CD4-positive, alpha-beta T cell treated with Interleukin-2 at 100 ng/mL for 4 hours (primary cell): ENCODE measurements around the gene TP73.
A peak's percentile ranks its signal among the peaks of the same experiment; 100 is the strongest.

Source experiments
- DNase-seq: peaks from one replicate; pipeline ENCODE4 v3.0.0-alpha.2; 2020; ENCODE audit warnings: low spot score

The TP73 gene

DNA sequence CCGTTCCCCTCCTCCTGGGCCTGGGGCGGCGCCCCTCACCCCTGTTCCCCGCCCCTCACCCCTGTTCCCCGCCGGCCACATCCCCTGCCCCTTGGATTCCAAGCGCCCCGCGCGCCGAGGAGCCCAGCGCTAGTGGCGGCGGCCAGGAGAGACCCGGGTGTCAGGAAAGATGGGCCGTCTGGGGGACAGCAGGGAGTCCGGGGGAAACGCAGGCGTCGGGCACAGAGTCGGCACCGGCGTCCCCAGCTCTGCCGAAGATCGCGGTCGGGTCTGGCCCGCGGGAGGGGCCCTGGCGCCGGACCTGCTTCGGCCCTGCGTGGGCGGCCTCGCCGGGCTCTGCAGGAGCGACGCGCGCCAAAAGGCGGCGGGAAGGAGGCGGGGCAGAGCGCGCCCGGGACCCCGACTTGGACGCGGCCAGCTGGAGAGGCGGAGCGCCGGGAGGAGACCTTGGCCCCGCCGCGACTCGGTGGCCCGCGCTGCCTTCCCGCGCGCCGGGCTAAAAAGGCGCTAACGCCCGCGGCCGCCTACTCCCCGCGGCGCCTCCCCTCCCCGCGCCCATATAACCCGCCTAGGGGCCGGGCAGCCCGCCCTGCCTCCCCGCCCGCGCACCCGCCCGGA, at the start of gene TP73:
TSS of gene TP73 (plus strand) at position 587 of the 618 bp plus-strand sequence. CDS start 29,850 bp downstream, outside the sequence.
- DNase-seq, result no peak

GRCh38 chr1:3603156-3603555, 49.2 kb upstream of the TP73 start:
- no peak for DNase-seq

DNA sequence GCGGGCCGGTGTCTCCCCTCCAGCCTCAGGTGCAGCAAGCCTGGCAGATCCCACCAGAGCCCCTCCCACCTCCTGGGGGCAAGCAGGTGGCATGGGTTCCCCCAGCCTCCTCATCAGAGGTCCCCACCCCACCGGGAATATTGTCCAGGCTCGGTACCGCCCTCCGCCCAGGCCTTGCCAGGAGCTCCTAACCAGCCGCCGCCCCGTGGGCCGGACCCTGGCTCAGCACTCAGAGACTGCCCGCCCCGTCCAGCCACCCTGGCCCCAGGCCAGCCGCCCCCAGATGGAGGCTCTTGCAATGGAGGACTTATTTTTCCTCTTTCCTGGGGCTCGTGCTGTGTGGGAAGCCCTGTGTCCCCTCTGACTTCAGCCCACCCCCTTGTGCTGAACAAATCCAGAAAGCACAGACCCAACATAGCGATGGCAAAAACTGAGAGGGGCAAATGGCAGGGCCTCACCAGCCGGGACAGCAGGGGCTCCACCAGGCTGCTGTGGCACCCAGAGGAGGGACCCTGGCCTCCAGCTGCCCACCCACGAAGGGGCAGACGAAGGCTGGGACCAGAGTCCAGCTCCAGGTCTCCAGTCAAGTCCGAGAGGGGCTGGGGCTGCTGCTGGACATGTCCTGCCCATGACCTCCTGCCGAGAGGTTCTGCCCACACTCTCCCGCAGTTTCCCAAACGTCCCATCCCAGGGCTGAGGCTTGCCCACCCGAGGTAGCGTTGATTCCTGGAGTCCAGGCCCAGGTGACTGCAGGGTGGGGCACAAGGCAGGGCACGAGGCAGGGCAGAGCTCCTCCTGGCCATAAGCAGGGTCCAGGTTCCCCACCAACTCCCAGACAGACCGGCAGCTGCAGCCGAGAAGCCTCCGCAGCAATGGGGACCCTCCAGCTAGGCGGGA, 48.5 kb upstream of the TP73 start:
- no peak for DNase-seq

DNA sequence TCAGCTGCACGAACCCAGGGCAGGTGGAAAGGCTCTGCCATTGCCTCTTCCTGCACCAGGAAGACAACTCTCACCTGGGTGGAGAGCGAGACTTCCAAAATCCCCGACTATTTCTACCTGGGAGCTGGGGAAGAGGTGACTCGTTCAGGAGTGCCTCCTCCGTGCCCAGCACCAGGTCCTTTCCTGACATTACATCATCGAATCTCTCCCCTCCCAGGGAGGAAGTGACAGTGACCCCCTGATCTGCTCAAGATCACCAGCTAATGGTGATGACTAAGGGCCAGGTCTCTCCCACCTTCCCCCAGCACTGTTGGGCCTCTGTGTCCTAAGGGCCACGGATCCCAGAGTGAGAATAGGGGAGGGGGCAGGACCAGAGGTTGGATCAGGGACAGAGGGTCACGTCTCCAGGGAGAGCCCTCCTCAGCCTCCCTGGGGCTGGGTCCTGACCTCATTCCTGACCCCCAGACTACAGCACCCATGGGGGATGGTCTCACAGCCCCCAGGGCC, 47.8 kb upstream of the TP73 start:
- DNase-seq, result no peak

GRCh38 chr1:3604997-3605823, 47.1 kb upstream of the TP73 start:
- DNase-seq, result no peak

DNA sequence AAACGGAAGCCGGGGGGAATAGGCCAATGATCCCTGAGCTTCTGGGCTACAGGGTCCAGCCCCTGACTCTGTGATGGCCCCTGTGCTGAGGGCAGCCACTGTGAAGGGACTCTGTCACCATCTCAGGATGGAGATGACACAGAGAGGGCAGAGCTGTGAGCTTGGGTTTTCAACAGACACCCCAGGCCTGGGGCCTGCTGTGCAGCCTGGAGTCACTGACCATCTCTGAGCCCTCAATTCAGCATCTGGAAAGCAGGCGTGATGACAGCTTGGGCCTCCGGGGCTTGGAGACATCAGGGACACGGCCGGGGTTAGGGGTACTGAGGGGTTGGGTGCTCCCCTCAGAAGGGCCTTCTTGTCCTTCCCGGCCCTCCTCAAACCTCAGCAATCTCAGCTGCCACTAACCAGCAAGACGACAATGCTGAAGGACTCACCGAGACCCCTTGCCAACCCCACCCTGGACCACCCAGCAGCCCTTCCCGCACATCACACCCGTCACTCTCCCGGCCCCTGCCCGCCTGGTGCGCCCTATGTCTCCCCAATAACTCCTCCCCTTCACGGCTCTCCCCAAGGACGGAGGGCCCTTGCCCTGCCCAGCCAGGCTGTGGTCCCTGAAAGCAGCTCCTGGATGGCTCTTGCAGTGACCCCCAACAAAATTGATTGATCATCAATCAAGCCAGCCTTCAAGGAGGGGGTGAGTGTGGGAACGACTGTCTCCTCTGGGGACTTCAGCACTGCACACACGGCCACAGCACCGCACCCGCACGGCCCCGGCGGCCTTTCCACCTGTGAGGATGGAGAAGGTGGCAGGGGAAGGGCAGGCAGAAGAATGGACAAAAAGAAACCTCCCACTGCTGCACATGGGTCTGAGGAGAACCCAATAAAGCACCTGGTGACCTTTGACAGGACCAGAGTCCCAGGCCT, 45.3 kb upstream of the TP73 start:
- DNase-seq, result no peak

- DNase-seq, result no peak
Measured at GRCh38 chr1:3607703-3608065, 44.6 kb upstream of the TP73 start.

- DNase-seq, result no peak
Measured at GRCh38 chr1:3608154-3608553, 44.2 kb upstream of the TP73 start.

GRCh38 chr1:3609016-3609768, 43.1 kb upstream of the TP73 start:
- no peak for DNase-seq

GRCh38 chr1:3609769-3610526, 42.4 kb upstream of the TP73 start:
- DNase-seq, result no peak

DNA sequence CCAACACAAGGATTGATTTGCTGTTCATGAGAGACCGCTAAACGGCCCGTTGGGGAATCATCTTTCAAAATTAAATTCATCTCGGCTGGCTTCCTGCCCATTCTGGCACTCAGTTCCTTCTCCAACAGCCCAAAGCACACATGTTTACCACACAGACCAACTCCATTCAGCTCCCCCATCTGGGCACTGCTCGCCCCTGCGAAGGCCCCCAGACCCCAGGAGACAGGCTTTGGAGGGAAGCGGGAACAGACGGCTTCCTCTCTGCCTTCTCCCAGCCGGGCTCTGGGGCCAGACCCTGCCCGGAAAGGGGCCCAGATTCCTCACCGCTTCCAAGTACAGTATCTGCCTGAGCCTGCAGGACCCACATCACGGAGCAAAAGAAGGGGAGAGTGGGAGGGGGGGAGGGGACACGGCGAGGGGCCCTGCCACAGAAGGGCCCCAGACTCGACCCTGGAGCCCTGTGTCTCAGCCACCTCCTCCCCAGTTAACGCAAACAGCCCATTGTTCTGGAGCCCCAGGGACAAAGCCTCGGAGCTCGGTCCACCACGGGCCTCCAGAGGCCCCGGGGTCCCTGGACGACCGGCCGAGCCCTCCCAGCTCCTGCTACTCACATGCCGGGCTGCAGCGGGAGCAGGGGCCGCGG, 41.7 kb upstream of the TP73 start:
- DNase-seq, result no peak

DNA sequence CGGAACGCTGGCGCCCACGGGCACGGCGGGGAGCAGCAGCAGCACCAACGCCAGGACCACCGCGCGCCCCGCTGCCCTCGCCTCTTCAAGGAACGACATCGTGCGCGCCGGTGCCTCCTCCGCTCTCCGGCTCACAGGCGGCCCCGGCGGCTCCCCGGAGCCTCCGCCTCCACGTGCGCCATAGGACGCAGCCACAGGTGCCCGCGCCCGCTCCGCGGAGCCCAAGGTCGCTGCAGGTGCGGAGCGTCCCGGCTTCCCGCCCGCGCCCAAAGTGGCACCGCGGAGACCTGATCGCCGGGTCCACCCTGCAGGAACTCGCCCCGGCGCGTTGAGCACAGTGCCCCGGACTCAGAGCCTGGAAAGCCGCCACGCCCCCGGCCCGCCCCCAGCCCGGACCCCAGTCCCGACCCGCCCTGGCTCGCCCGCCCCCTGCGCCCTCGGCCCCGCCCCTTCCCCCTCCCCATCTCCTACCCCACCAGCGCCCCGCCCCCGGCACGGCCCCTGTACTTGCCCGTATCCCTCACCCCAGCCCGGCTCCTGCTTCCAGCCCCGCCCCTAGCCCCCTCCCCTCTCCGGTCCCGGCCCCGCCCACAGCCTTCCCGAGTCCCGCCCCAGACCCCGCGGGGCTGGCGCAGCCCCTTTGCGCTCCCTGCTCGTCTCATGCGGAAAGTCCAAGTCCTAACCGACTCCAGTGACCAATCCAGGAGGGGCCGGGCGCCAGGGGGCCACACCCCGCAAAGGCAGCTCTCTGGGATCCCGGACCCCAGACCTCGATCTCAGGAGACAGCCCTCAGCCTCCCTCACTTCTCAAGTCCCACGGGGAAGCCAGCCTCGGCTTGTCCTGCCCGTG, 40.9 kb upstream of the TP73 start, which contains the start of gene MEGF6:
TSS of gene MEGF6 (minus strand) at position 339 of the 850 bp plus-strand sequence. CDS start at position 99, 240 bp downstream.
- peak; percentile 56 for DNase-seq

DNA sequence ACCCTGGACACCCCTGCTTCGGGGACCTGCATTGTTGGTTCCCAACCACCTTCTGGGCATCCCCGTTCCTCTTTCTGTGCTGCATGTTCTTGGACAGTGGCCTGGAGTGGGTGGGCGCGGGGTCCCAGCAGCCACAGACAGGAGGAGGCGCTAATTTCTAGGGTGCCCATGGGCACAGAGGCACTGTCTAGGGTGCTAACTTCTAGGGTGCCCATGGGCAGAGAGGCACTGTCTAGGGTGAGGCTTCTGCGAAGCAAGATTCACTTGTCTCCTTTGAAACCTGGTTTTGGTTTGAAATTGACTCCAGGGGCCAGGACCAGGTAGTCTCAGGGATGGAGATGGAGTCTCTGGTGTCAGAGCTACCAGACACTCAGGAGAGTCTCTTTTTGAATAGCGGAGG, 40.2 kb upstream of the TP73 start:
- DNase-seq, result no peak

DNA sequence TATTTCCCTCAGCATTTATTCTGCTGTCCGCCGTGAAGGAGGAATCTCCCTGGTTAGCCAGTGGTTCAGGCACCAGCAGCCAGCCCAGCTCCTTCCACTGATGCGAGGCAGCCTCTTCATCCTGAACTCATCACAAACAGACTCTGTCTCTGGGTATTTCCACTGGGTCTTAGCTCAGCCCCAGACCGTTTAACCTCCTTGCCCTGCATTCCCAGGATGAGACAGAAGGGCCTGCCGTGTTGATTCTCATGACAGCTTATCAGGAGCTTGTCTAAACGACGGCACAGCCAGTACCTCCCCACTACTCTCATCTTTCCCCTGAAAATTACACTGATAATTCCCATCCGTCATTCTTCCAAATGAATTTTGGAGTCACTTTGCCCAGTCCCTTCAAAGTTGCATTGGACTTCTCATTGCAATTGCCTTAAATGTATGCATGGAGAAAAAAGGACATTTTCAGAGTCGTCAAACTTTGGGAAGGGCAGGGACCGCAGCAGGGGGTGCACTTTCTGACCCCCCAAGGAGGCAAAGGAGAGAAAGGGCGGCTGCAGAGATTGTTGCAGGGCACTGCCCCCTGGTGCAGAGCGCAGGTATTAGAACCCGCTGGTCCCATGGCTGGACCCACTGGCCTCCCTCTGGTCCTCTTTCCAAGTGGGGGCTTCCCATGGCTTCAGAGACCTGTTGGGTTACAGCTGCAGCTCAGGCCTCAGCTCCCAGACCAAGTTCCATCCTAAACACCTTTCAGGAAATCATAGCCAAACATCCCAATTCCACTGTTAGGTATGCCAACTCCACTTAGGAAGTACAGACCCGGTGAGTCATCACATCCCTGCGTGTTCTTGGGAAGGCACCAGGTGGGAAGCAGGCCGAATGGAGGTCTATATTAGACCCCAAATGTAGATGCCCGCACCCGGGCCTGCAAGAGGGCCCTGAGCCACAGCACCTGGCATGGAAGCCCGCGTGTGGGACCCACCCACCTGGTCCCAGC, 37.3 kb upstream of the TP73 start:
- no peak for DNase-seq

GRCh38 chr1:3616861-3617260, 35.5 kb upstream of the TP73 start:
- DNase-seq, result no peak

DNA sequence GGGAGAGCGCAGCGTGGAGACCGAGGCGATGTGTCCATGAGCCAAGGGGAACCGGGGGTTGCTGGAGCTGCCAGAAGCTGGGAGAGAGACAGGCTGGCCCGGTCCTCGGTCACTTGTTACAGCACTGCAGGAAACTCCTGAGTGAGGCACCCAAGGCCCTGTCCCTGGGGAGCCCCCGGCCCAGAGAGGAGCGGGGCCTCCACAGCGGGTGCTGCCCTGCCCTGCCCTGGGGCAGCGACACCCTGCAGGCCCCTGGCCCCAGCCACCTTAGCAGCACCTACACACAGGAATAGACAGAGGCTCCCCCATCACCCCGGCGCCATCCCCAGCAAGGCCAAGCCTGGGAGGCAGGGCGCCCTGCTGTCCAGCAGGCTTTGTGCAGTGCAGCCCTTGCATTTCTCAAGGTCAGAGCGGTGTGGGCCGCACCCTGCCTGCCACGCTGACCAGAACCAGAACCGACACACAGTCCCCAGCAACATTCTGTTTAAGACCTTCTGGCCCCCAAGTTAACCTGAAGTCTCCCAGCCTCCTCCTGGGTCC, 34.4 kb upstream of the TP73 start:
- DNase-seq, result no peak

- no peak for DNase-seq
Measured at GRCh38 chr1:3618531-3618880, 33.8 kb upstream of the TP73 start.
